ENCODE results near the gene MEIS2.

Gene MEIS2

DNA sequence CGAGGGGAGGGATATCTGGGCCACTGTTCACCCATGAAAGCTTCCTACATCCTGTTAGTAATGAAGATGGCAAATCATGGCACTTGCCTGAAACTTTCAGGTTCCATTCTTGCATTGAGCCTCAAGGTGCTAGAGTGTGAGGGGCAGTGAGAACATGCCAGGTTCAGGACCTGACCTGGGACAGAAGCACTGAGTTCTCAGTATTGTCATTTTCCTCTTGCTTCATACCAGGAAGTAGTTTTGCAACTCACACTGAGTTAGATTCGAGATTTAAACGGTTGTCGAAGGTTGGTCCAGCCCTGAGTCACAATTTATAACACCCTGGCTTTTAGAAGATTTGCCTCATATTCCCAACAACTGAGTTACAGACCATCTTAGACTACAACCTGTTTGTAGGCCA, 11.8 kb upstream of the MEIS2 start:
- DNase-seq = no peak

DNA sequence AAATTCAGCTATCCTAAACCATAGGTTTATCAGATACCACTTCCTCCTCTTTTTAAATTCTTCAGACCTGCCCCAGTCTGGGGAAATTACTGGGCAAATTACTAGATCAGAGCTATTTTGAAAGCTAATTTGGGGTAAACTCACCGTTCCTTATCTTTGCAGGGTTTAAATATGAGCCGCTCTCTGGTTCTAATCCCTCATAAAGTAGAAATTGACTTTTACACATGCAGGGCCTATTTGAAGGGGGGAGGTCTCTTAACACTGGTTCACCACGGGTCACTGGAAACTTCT, 11.0 kb upstream of the MEIS2 start:
- DNase-seq = no peak

DNA sequence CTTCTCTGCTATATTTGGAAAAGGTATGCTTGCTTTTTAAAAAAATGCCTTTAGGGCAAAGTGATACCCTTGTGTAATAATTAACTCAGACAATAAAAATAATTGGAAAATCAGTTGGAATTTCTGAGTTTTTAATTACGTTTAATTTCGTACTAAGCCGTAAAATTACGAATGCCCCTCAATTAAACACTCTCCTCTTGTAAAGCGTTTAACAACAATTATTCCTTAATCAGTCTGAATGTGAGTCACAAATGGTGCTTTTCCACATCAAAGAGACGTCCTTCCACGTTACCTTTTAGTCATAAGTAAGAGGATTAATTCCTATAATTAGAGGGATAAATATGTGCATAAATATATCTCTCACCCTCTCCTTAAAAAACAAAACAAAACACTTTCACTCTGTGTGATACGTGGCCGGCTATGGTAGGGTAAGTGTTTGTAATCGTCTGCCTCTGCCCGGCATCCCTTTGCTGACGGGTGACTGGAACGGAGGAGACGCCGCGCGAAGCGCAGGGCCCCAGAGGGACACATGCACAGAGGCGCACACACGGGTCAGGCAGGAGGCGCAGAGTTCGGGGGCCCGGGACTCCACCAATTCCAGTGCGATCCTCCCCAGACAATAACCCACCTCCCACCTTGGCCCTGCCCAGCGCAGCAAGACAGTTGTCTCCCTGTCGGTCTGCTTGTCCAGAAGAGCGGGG, 9.7 kb upstream of the MEIS2 start:
- no peak for DNase-seq

- DNase-seq = no peak
Measured at GRCh38 chr15:37109168-37109871, 9.0 kb upstream of the MEIS2 start.

DNA sequence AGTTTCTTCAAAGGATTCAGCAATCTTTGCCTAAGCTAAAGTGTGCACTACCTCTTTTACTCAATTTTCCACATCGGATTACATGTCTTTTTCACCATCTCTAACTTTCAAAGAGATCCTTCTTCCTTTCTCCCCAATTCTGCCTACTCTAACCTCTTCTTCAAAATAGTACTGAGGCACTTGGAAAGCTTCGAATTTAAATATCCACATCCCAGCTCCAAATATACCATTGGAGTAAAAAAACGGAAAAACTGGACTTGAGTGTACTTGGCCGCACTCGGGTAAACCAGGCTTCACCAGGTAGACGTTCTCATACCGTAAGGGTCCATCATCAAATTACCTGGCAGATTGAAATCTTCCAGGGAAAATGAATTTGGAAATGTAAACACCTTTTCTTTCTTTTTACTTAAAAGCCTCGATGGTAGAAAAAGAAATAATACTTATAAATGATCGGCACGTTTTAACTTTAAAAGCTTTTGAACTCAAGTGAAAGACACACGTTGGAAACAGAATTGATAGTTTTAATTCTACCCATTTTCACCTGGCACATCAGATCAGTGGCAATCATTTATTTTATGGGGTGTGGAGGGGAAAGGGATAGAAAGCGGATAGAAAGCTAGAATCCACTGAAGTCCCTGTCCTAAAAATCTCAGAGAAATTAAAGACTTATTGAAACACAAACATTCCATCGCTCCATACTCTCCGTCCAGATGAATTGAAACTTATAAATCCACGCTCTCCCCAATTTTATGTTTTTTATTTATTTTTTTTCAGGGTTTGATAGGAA, 8.2 kb upstream of the MEIS2 start:
- DNase-seq = no peak

GRCh38 chr15:37107744-37108380, 7.5 kb upstream of the MEIS2 start:
- DNase-seq = no peak

DNA sequence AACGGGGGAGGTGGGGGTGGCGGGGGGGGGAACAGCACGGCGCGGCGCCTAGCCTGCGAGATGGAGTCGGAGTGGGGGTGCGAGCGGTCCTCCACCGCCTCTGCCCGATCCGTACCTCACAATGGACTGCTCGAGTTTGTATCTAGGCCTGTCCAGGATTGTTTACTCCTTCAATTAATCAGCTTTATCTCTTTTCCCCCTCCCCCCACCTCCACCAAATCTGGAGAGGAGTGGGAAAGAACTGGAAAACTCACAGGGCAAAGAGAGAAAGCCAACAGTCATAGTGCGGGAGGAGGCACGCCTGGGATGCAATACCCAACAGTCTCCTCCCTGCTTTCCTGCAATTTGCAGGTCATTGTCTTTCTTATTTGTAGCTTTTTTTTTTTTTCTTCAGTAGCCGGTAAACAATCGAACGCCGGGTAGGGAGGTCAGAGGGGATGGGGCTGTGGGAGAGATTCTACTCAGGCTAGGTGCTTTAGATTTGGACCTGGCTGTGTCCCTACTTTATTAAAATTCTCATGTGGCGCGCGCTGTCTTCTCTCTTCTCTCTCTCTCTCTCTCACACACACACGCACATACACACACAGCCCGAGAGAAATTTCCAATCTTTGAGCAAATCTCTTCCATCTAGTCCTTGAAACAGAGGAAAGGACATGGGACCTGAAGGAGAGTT, 6.9 kb upstream of the MEIS2 start:
- no peak for DNase-seq

DNA sequence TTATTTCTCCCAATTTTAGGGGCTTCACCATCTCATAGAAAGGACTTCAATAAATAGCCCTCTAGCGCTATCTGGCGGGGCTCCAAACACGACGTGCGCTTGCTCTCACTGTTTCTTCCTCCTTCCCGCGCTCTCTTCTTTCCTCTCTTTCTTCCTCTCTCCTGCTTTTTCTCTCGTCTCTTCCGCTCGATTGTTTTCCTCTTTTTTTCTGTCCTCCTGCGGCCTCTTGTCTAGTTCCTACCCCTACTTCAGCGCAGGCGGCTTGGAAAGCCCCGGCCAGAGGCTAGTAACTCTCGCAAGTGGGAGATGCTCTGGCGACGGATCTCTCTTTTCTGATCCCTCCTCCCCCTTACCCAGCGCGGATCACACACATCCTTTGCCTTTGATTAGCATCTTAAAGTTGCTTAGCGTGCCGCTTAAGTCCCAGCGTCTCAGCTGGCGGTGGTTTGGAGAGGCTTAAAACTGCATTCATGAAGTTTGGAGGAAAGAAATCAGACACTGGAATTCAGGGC, 6.2 kb upstream of the MEIS2 start:
- DNase-seq = no peak

DNA sequence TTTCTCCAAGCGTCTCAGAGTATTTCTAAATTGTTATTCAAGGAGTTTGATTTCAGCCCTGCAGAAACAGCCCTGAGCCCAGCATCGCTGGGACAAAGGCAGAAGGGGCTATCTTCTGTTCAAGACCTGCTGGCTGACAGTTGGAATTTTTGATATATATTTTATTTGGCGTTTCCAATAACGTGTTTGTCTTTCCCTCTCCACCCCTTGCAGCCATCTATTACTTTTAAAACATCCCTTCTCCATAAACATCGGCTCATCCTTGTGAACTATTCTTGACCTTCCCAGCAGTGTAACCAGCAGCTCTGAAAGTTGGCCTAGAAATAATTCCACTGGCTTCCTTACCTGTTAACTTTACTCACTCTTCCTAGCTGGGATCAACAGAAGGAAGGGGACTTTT, 5.5 kb upstream of the MEIS2 start:
- no peak for DNase-seq

DNA sequence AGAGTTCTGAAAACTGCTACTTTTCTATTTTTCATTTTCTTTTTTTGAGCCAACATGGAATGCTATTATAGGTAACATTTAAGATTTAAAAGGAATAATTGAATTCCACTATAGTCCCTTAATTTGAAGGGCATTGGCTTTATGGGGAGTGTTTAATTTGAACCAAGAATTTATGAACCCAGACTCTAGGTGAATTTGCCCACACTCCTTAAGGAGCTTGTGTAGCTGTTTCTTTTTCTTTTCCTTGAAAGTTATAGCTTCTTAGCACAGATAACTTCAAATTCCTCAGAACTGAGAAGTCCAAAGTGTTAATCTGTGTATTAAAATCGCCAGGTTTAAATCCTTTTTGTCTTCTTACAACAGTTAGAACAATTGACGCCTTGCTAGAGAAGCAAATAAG, 4.7 kb upstream of the MEIS2 start:
- no peak for DNase-seq

- DNase-seq = no peak
Measured at GRCh38 chr15:37104424-37104981, 4.2 kb upstream of the MEIS2 start.

GRCh38 chr15:37103475-37104423, 3.4 kb upstream of the MEIS2 start:
- DNase-seq = no peak

- DNase-seq = no peak
Measured at GRCh38 chr15:37103163-37103435, 2.8 kb upstream of the MEIS2 start.

DNA sequence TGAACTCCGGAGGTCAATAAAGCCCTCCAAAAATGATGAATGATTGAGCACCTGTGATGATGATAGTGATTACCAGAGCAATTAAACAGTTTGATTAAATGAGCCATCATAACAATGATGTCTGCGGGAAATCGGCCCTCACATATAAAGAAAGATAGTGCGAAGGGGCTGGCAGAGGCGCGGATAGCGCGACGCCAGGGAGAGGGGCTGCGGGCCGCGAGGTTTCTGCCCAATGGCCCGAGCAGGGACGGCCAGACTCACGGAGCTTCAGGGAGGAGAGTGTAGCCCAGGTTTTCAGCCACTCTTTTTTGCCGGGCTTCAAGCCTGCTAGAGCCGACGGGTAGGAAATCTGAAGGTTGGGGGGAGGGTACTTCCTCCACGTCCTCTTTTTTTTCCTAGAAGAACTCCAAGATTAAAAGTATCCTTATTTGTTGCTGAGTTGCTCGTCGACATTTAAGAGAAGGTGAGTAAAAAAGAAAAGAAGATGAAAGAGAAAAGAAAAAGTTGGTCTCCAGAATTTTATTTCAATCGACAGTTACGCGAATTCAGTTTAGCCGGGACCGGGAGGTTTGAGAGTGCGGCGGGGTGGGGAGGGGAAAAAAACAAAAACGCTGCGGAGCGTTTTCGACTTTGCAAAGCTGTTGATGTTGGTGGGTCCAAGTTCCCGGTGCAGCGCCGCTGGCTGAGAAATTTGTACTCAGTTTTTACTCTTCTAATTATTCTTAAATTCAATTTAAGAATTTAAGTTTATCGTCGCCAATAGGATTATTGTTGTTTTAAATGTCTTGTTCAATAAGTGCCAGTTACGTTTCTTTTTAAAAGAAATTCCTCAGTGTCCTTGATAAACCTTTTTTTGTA, 2.2 kb upstream of the MEIS2 start:
- no peak for DNase-seq

- no peak for DNase-seq
Measured at GRCh38 chr15:37101980-37102304, 1.6 kb upstream of the MEIS2 start.

- DNase-seq = no peak
Measured at GRCh38 chr15:37100966-37101215, 542 bp upstream of the MEIS2 start.

GRCh38 chr15:37099319-37100108, 835 bp downstream of the MEIS2 start:
- no peak for DNase-seq

DNA sequence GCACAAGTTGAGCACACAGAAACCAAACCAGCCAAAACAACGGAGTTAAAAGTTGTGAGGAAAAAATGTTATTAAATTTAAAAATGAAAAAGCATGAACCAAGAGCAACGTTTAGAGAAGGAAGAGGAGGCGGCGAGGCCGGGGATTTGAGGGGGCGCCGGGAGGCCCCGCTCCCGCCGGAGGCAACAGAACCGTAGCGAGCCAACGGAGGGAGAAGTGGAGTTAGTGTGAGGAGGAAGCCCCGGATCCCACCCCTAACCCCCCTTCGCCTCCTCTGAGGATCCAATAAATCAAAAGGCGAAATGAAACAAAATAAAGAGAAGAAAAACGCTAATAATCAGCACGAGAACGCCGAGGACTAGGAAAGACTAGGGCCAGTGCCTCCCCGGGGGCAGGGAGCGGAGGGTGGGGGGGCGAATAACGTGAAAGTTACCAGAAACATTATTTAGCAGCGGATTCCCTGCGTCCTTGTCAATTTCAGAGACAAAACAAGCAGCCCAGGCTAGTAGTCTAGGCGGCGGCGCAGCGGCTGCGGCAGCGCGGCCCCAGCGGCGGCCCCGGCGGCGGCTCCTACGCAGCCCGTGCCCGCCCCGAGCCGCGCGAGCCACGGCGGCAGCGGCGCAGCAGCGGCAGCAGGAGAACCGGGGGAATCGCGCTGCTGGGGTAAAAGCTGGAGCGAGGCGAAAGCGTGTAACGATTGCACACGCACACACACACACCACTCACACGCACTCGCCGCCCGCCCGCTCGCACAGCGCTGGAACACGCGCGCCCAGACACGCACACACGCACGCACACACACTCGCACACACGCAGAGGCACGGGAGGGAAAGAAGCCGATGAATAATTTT, 1.7 kb downstream of the MEIS2 start:
- no peak for DNase-seq

All from activated T-cell treated with anti-CD3 and anti-CD28 coated beads for 4 hours (primary cell).